PFSK-1 (cell line): Measurements from ENCODE around the gene VWA2.

Experiments used
- FOXP2 ChIP-seq: optimal IDR thresholded peaks from 2 replicates; pipeline ENCODE3; 2011; ENCODE audit warnings: borderline replicate concordance, control low read depth, inconsistent platforms; ENCODE audit not compliant: insufficient read depth; ENCODE audit errors: extremely low read length, extremely low read depth
- POLR2AphosphoS5 ChIP-seq: IDR thresholded peaks from 2 replicates; pipeline ENCODE4 v1.6.1; 2012; ENCODE audit warnings: low read depth, mild to moderate bottlenecking, control low read depth, low read length, moderate library complexity
- REST ChIP-seq, 2 experiments: IDR thresholded peaks; 2 replicates each; pipeline versions ENCODE4 v1.6.1 to v1.8.0; 2011 to 2012; ENCODE audit warnings: low read depth in 2 of 2, low read length in 2 of 2, control low read depth in 1 of 2, inconsistent platforms in 1 of 2, mild to moderate bottlenecking in 1 of 2, moderate library complexity in 1 of 2; ENCODE audit not compliant: insufficient read depth in 1 of 2
- SIN3A ChIP-seq: IDR thresholded peaks from 2 replicates; pipeline ENCODE4 v1.6.1; 2012; ENCODE audit warnings: mild to moderate bottlenecking, low read length, moderate library complexity, borderline replicate concordance; ENCODE audit not compliant: insufficient read depth
- TAF1 ChIP-seq: IDR thresholded peaks from 2 replicates; pipeline ENCODE4 v1.6.1; 2012; ENCODE audit warnings: low read length, control low read depth, borderline replicate concordance; ENCODE audit not compliant: insufficient read depth

Gene VWA2

GRCh38 chr10:114336823-114337509 is 97.9 kb downstream of the VWA2 start:
- TF ChIP-seq FOXP2 (no peak), SIN3A (no peak), POLR2AphosphoS5 (no peak), TAF1 (no peak), REST (IDR thresholded peaks at IDR 0.05; ENCODE audit: insufficient read depth in 1 of 2, low read depth in 2 of 2, low read length in 2 of 2) (no peak)

GRCh38 chr10:114337510-114338462 is 98.7 kb downstream of the VWA2 start:
- TF ChIP-seq TAF1 (no peak), SIN3A (no peak)

GRCh38 chr10:114340816-114341215 is 101.8 kb downstream of the VWA2 start:
- TF ChIP-seq POLR2AphosphoS5 (no peak), REST (IDR thresholded peaks at IDR 0.05; ENCODE audit: insufficient read depth in 1 of 2, low read depth in 2 of 2, low read length in 2 of 2) (no peak), TAF1 (no peak), FOXP2 (no peak), SIN3A (no peak)
